Central memory CD8-positive, alpha-beta T cell (primary cell): Measurements from ENCODE around the gene OR2T3.
"Not testable (repeated sequence)": the region's sequence is repeated elsewhere in the genome, so short reads cannot be mapped to it uniquely, and the experiment has no call there.

Source experiments
- ATAC-seq: fragments of 150-1000 bp; cut with Tn5 transposase; replicated peaks from 2 replicates; pipeline ENCODE4 v1.10.0; 2022; ENCODE audit warnings: mild to moderate bottlenecking, moderate FRiP score, moderate number of reproducible peaks; ENCODE audit not compliant: poor library complexity, severe bottlenecking; ENCODE audit errors: extremely low read depth
- DNase-seq, 2 donors: peaks; one replicate each; pipeline ENCODE4 v3.0.0; 2021; ENCODE audit warnings: low spot score in 2 of 2
- H3K27ac Mint-ChIP-seq: one replicate; pipeline ENCODE4 v1.8.0; 2022; ENCODE audit warnings: low read depth, mild to moderate bottlenecking, moderate library complexity, mixed read lengths
- H3K27me3 Mint-ChIP-seq: one replicate; pipeline ENCODE4 v1.8.0; 2022; ENCODE audit warnings: mixed read lengths
- H3K36me3 Mint-ChIP-seq: one replicate; pipeline ENCODE4 v1.8.0; 2022; ENCODE audit warnings: mild to moderate bottlenecking, moderate library complexity, mixed read lengths; ENCODE audit not compliant: insufficient read depth
- H3K4me1 Mint-ChIP-seq: one replicate; pipeline ENCODE4 v1.8.0; 2022; ENCODE audit warnings: mixed read lengths
- H3K4me3 Mint-ChIP-seq: one replicate; pipeline ENCODE4 v1.8.0; 2022; ENCODE audit warnings: mild to moderate bottlenecking, moderate library complexity, mixed read lengths
- H3K9me3 Mint-ChIP-seq: one replicate; pipeline ENCODE4 v1.8.0; 2022; ENCODE audit warnings: mixed read lengths

Gene OR2T3

DNA sequence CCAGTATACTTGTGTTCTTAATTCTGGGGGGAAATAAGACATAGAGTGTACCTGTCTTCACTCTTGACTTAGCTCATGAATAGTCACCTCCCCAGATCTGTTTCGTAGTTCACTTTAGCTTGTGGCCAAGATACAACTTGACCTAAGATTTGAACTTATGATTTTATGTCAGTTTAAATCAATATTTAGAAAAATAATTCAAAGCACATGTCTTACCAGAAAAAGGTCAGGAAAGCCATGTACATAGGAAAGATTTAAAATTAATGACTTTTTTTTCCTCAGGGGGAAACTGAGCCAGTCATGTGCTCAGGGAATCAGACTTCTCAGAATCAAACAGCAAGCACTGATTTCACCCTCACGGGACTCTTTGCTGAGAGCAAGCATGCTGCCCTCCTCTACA, at the start of gene OR2T3:
Gene OR2T3, plus strand, starts transcription at position 301 of the 400 bp plus-strand sequence. Its CDS starts 0 bp downstream, at position 301.
- not testable (repeated sequence) for DNase-seq, ATAC-seq, H3K4me3 Mint-ChIP-seq, H3K27ac Mint-ChIP-seq, H3K36me3 Mint-ChIP-seq, H3K9me3 Mint-ChIP-seq, H3K4me1 Mint-ChIP-seq
- H3K27me3 Mint-ChIP-seq, result peaks cover 15% of the 10 kb centered on the region

GRCh38 chr1:248427526-248428191, 45.5 kb upstream of the OR2T3 start:
- H3K27ac Mint-ChIP-seq, H3K36me3 Mint-ChIP-seq, DNase-seq, H3K4me3 Mint-ChIP-seq, H3K9me3 Mint-ChIP-seq, ATAC-seq, H3K4me1 Mint-ChIP-seq: not testable (repeated sequence)
- peaks cover 12% of the 10 kb centered on the region for H3K27me3 Mint-ChIP-seq

GRCh38 chr1:248428192-248428533, 45.0 kb upstream of the OR2T3 start:
- not testable (repeated sequence) for H3K36me3 Mint-ChIP-seq, H3K27ac Mint-ChIP-seq, H3K4me1 Mint-ChIP-seq, H3K4me3 Mint-ChIP-seq, DNase-seq, H3K9me3 Mint-ChIP-seq, ATAC-seq
- peaks cover 12% of the 10 kb centered on the region for H3K27me3 Mint-ChIP-seq

DNA sequence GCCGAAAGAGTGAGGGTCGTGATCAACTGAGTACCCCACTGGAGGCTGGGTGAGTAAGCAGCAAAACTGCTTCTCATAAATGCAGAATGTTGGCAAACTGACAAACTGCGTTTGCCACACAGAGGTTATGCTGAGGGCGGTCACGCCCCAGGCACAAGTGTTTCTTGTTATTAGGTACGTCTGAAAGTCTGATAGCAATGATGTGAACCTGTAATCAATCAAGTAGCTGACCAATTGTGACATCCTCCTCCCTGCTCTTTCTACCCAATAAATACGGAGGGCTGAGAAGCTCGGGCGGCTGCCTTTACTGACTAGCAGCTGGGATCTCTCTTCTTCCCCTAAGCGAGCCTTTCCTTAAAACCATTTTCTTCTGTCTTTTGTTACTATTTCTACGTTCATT, 41.5 kb upstream of the OR2T3 start:
- H3K27me3 Mint-ChIP-seq, result peaks cover 12% of the 10 kb centered on the region
- not testable (repeated sequence) for DNase-seq, H3K4me1 Mint-ChIP-seq, H3K4me3 Mint-ChIP-seq, ATAC-seq, H3K9me3 Mint-ChIP-seq, H3K36me3 Mint-ChIP-seq, H3K27ac Mint-ChIP-seq

DNA sequence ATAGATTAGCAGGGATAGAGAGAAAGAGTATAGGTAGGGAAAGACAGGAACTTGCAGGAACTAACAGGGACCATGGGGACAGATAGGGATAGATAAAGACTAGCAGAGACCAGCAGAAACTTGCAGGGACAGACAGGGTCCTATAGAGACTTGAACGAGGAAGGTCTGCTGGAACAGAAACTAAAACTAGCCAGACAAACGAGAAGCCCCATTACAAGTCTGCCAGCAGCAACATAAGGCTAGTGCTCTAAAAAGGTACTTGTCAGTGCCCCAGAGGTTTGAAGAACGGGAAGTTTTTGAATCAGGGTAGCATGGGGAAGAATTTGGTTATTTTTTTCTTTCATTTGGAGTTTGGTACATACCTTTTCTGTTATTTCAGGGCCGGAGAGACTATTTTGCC, 41.0 kb upstream of the OR2T3 start:
- not testable (repeated sequence) for H3K9me3 Mint-ChIP-seq, H3K4me1 Mint-ChIP-seq, ATAC-seq, H3K27ac Mint-ChIP-seq, H3K36me3 Mint-ChIP-seq, DNase-seq, H3K4me3 Mint-ChIP-seq
- peaks cover 12% of the 10 kb centered on the region for H3K27me3 Mint-ChIP-seq

- H3K4me1 Mint-ChIP-seq, H3K27ac Mint-ChIP-seq, H3K36me3 Mint-ChIP-seq, H3K4me3 Mint-ChIP-seq, DNase-seq, H3K9me3 Mint-ChIP-seq, ATAC-seq: not testable (repeated sequence)
- H3K27me3 Mint-ChIP-seq, result peaks cover 12% of the 10 kb centered on the region
Measured at GRCh38 chr1:248433811-248434415, 39.2 kb upstream of the OR2T3 start.

GRCh38 chr1:248434913-248435312, 38.2 kb upstream of the OR2T3 start:
- DNase-seq, H3K36me3 Mint-ChIP-seq, ATAC-seq, H3K4me1 Mint-ChIP-seq, H3K4me3 Mint-ChIP-seq, H3K9me3 Mint-ChIP-seq, H3K27ac Mint-ChIP-seq: not testable (repeated sequence)
- H3K27me3 Mint-ChIP-seq, result peaks cover 12% of the 10 kb centered on the region

GRCh38 chr1:248436303-248436702, 36.8 kb upstream of the OR2T3 start:
- H3K4me3 Mint-ChIP-seq, H3K27ac Mint-ChIP-seq, DNase-seq, H3K36me3 Mint-ChIP-seq, H3K4me1 Mint-ChIP-seq, H3K27me3 Mint-ChIP-seq, ATAC-seq, H3K9me3 Mint-ChIP-seq: not testable (repeated sequence)

DNA sequence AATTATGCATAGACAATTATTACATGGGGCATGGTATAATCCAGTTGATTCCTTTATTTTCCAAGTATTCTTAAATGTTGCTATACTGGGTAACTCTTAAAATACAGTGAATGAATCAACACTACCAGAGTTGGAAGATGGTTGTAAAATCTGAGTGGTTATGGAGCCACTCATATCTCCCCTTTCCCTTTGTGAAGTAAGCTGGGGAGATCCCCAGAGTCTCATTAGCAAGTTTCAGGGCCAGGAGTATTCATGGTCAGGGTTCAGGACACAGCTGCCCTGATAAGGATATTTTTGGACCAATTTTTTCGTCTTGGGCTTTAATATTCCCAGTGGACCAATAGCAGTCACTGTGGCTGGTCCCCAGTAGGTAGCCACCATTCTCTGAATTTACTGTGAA, 34.5 kb upstream of the OR2T3 start:
- H3K27me3 Mint-ChIP-seq, result not testable (repeated sequence)

GRCh38 chr1:248439283-248439682, 33.9 kb upstream of the OR2T3 start:
- not testable (repeated sequence) for ATAC-seq, DNase-seq, H3K9me3 Mint-ChIP-seq, H3K4me3 Mint-ChIP-seq, H3K4me1 Mint-ChIP-seq, H3K27me3 Mint-ChIP-seq, H3K27ac Mint-ChIP-seq, H3K36me3 Mint-ChIP-seq

More for the DNA sequence above, 34.5 kb upstream of the OR2T3 start:
- H3K9me3 Mint-ChIP-seq, DNase-seq, H3K4me1 Mint-ChIP-seq, H3K27ac Mint-ChIP-seq, H3K4me3 Mint-ChIP-seq, H3K36me3 Mint-ChIP-seq, ATAC-seq: not testable (repeated sequence)

DNA sequence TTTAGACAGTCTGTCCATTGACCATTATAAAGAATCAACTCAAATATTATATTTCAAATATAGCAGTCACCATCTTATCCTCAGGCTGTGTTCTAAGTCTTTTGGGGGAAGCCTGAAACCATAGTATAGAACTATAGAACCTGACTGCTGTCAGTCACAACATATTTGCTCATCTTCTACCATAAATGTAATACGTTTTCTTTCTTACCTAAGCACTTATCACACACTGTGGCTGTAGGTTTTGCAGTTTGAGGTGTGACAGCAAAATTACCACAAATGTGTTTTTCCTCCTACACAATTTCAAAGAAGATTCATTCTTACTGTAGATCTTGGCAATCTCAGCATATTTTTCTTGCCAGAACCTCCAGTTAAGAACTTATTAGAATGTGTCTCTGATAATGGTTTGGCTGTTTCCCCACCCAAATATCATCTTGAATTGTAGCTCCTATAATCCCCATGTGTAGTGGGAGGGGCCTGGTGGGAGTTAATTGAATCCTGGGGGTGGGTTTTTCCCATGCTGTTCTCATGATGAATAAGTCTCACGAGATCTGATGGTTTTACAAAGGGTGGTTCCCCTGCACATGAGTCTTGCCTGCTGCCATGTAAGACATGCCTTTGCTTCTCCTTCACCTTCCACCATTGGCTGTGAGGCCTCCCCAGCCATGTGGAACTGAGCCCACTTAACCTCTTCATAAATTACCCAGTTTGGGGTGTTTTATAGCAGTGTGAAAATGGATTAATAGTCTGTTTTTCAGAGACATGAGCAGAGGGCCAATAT, 30.5 kb upstream of the OR2T3 start:
- H3K4me1 Mint-ChIP-seq, ATAC-seq, H3K27ac Mint-ChIP-seq, H3K4me3 Mint-ChIP-seq, H3K36me3 Mint-ChIP-seq, H3K9me3 Mint-ChIP-seq, H3K27me3 Mint-ChIP-seq, DNase-seq: not testable (repeated sequence)

GRCh38 chr1:248444603-248445002, 28.5 kb upstream of the OR2T3 start:
- H3K4me1 Mint-ChIP-seq, ATAC-seq, H3K27me3 Mint-ChIP-seq, H3K36me3 Mint-ChIP-seq, H3K9me3 Mint-ChIP-seq, H3K4me3 Mint-ChIP-seq, H3K27ac Mint-ChIP-seq, DNase-seq: not testable (repeated sequence)

- H3K27me3 Mint-ChIP-seq, DNase-seq, ATAC-seq, H3K9me3 Mint-ChIP-seq, H3K4me1 Mint-ChIP-seq, H3K36me3 Mint-ChIP-seq, H3K4me3 Mint-ChIP-seq, H3K27ac Mint-ChIP-seq: not testable (repeated sequence)
Measured at GRCh38 chr1:248445399-248445798, 27.8 kb upstream of the OR2T3 start, which contains the start of gene OR2T2. TSS of gene OR2T2 (plus strand) at chr1:248445637. CDS start at chr1:248452798, 7,161 bp downstream.
